Prostate gland (tissue), 2 donors: ENCODE data around the gene BZW2. TPM values are rescaled to one million over a fixed set of nuclear protein-coding genes. Genes with fewer than 3 reads are reported as not detected.

ENCODE experiments used
- DNase-seq: peaks from one replicate; pipeline ENCODE4 v3.0.0-alpha.2; 2019; ENCODE audit warnings: low spot score
- H3K27ac ChIP-seq, 2 donors: fragments of 200-600 bp; sonication (generic); 2 replicates each; pipeline ENCODE4 v1.5.1; 2017 to 2019
- H3K27me3 ChIP-seq: fragments of 200-600 bp; sonication (generic); replicated peaks from 2 replicates; pipeline ENCODE4 v1.5.1; 2019; ENCODE audit not compliant: insufficient read depth
- H3K36me3 ChIP-seq, 2 donors: fragments of 200-600 bp; sonication (generic); 1 replicate in 1 of 2; 2 replicates in 1 of 2; pipeline versions ENCODE4 v1.5.1 to v1.8.1; 2017 to 2019
- H3K4me1 ChIP-seq: fragments of 200-600 bp; sonication (generic); replicated peaks from 2 replicates; pipeline ENCODE4 v1.5.1; 2019
- H3K4me3 ChIP-seq, 2 donors: fragments of 200-600 bp; sonication (generic); 2 replicates each; pipeline ENCODE4 v1.5.1; 2017 to 2019
- H3K9me3 ChIP-seq: fragments of 200-600 bp; sonication (generic); 2 replicates; pipeline ENCODE4 v1.5.1; 2017
- CTCF ChIP-seq, 4 experiments: fragments of 200-600 bp in 2 of 4; fragments of 450-650 bp in 2 of 4; sonication (generic) in 2 of 4; IDR thresholded peaks; 1 replicate in 3 of 4; 2 replicates in 1 of 4; pipeline ENCODE4 v1.5.1; 2016 to 2019; ENCODE audit warnings: antibody characterized with exemption in 4 of 4, mild to moderate bottlenecking in 2 of 4, moderate library complexity in 2 of 4
- POLR2A ChIP-seq: fragments of 450-650 bp; IDR thresholded peaks from one replicate; pipeline ENCODE4 v1.6.1; 2016; ENCODE audit warnings: antibody characterized with exemption, mild to moderate bottlenecking
- POLR2AphosphoS5 ChIP-seq: sonication (generic); formaldehyde crosslinking; IDR thresholded peaks from one replicate; pipeline ENCODE4 v1.6.1; 2017; ENCODE audit warnings: antibody characterized with exemption
- WGBS: methylation state at CpG from one replicate; pipeline ENCODE4 v1.1.5; 2018; 5-methylcytosine and 5-hydroxymethylcytosine counted together
- intact Hi-C: fragments of 100-400 bp; cut with DNase I; formaldehyde crosslinking; loops from one replicate; pipeline ENCODE4 v1.14.2; 2022
- total RNA-seq, 2 donors: library from RNA; depleted of rRNA; stranded (reverse); fragments of >200 nt; gene quantifications; one replicate each; pipeline ENCODE4 v1.1.0, GENCODE V29; 2016

Gene BZW2
- total RNA-seq, 2 donors from 2014 or later, result 31.0 to 33.5 TPM

GRCh38 chr7:16644636-16645592, 1.1 kb upstream of the BZW2 start:
- Histone ChIP-seq H3K4me3 (peak overlapping the region; percentile 77 to 94), H3K9me3 (no peaks in the 10 kb centered on the region), H3K27ac (peak overlapping the region; percentile 89 to 93), H3K27me3 (no peaks in the 10 kb centered on the region), H3K36me3 (no peaks in the 10 kb centered on the region), H3K4me1 (peaks cover 7% of the 10 kb centered on the region)
- no peak for TF ChIP-seq CTCF (IDR thresholded peaks at IDR 0.05)
- TF ChIP-seq POLR2A, result no peak
- no peak for TF ChIP-seq POLR2AphosphoS5
- WGBS, result under 1% methylated on average over 57 of the region's 57 CpGs
- DNase-seq, result peak; percentile 38
- intact Hi-C loops, result loop anchor here (5.0 kb wide), 1 partner anchor 223 kb away; the partner anchor contains the start of gene CRPPA

GRCh38 chr7:16646472-16647072, 591 bp downstream of the BZW2 start:
- Histone ChIP-seq H3K27ac (peak overlapping the region; percentile 89 to 93), H3K27me3 (no peaks in the 10 kb centered on the region), H3K9me3 (no peaks in the 10 kb centered on the region), H3K36me3 (no peaks in the 10 kb centered on the region), H3K4me1 (peaks cover 7% of the 10 kb centered on the region), H3K4me3 (peak overlapping the region; percentile 77 to 94)
- TF ChIP-seq CTCF (IDR thresholded peaks at IDR 0.05) (no peak), POLR2A (no peak), POLR2AphosphoS5 (no peak)
- under 1% methylated on average over 14 of the region's 29 CpGs for WGBS
- DNase-seq, result no peak
- intact Hi-C loops, result loop anchor here (2.0 to 5.0 kb wide), 2 partner anchors 96 to 224 kb away; partner anchors contain the start of gene CRPPA

DNA sequence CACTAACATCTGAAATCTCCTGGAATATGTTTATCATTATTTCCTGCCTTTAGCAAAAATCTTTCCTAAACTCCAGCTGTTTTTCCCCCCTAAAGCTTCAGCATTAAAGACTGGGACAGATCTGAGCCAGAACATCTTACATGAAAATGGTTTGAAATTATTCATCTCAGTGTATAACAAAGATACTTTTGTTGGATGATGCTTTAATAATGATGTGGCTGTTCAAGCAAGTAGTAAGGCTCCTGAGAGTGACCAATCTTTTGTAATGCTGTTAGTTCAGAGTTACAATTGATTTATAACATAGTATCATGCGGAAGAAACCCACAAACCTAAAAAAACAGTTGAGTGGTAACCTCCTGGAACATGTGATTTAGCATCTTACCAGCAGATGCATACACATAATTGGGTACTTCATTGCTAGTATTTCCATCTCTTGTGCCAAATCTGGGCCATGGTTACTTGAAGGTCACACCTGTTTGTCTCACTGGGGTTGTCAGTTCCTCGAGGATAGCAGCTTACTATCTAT, 1.5 kb downstream of the BZW2 start:
- Histone ChIP-seq H3K27me3 (no peaks in the 10 kb centered on the region), H3K27ac (no peak overlapping the region), H3K4me3 (no peak overlapping the region), H3K4me1 (peaks cover 7% of the 10 kb centered on the region), H3K9me3 (no peaks in the 10 kb centered on the region), H3K36me3 (no peaks in the 10 kb centered on the region)
- TF ChIP-seq POLR2AphosphoS5 (no peak), POLR2A (no peak), CTCF (IDR thresholded peaks at IDR 0.05) (no peak)
- no peak for DNase-seq
- 64% methylated on average over 2 of the region's 2 CpGs for WGBS
- intact Hi-C loops, result loop anchor here (2.0 to 5.0 kb wide), 2 partner anchors 95 to 225 kb away; partner anchors contain the start of gene CRPPA

- H3K4me1 ChIP-seq, result peaks cover 7% of the 10 kb centered on the region
- no peak overlapping the region for H3K4me3 ChIP-seq
- no peaks in the 10 kb centered on the region for H3K36me3 ChIP-seq
- no peaks in the 10 kb centered on the region for H3K27me3 ChIP-seq
- WGBS, result 67% methylated on average over 1 of the region's 1 CpG
- TF ChIP-seq CTCF (IDR thresholded peaks at IDR 0.05), result no peak
- no peak for TF ChIP-seq POLR2A
- TF ChIP-seq POLR2AphosphoS5, result no peak
- H3K9me3 ChIP-seq, result no peaks in the 10 kb centered on the region
- DNase-seq, result no peak
- intact Hi-C loops, result loop anchor here (5.0 kb wide), 1 partner anchor 226 kb away; the partner anchor contains the start of gene CRPPA
- H3K27ac ChIP-seq, result no peak overlapping the region
Observed at GRCh38 chr7:16648551-16648950, 2.6 kb downstream of the BZW2 start.
